Measurements from ENCODE around the gene CD300LG.
A peak's percentile ranks its signal among the peaks of the same experiment; 100 is the strongest.
"Not testable (repeated sequence)": the region's sequence is repeated elsewhere in the genome, so short reads cannot be mapped to it uniquely, and the experiment has no call there.

CD300LG gene

DNA sequence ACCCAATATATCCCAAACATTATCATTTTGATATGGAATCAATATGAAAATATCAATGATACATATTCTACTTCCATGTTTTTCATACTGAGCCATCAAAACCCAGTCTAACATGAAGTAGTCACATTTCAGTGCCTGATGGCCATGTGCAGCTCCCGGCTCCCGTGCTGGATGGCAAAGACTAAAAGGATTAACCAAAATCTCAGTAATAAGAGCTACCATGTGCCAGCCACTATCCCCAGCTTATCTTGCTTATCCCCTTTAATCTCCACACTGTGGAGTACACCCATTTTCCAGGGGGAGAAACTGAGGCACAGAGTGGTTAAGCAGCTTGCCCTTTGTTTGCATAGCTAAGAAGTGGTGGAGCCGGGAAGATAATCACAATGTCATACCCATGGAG is 9.2 kb downstream of the CD300LG start:
- DNase-seq, result no peak

DNA sequence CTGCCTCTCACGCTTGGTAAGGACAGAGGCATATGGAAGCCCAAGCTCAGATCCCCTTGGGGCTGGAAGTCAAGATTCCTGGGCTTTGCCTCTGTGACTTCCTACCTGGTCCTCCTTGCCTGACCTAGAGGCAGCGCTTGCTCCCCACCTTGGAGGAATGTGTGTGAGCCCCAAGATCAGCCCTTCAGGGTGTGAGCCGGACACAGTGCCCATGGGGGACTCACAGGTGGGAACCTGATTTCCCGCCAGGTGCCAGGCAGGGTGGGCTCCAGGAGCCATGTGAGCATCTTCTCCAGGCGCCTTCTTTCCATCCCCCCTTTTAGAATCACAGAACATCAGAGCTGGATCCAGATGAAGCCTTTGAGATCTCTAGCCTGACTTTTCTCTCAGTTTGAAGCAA is 10.2 kb downstream of the CD300LG start:
- peak; percentile 19 for DNase-seq

DNA sequence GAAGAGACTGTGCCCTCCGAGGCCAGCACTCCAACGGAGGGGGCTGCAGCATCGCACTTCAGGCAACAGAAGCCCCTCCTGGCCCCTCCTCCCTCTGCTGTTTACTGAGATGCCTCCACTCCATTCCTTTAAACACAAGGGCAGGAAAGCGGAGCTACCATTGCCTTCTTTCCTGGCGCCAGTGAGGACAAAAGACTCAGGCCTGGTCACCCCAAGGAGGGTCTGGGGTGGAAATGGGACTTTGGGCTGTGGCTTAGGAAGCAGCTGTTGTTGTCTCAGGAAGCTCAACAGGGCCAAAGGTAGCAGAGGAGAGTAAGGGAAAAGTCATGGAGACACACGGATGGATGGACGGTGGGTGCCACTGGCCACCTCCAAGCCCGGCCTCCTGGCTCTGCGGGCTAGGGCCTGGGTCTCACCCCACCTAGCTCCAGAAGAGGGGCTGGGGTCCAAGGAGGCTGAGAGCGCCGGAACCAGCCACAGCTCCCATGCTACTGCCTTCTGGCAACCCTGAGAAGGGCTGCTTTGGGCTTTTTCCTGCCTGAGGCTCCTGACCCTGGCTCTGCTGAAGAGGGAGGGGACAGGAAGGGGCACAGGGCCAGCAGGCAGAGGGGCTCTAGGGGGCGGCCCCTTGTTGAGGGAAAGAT is 11.1 kb downstream of the CD300LG start:
- DNase-seq, result no peak

DNA sequence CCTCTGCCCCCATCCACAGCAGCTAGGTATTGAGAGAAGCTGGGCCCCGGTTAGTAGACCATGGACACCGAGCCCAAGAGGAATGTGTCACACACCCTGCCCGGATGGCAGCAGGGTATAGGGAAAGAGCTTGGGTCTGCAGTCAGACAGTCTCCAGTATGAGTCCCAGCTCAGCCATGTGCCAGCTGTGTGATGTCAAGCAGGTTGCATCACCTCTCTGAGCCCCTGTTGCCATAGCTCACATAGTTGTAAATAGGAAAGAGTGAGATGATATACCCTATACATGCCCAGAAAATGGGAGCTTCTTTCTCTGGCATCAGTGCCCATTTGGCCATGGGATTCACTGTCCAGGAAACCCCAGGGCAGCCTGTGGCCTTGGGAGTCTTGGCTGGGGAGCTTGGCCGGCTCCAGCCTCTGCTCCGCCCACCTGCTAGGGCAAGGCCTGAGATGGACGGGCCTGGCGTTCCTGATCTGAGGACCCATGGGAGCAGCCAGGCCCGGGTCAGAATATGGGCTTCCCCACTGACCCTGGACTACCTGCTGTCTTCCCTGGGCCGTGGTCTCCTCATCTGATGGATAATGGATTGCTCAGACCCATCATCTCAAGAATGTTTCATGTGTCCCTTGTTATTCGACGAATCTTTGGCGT is 13.2 kb downstream of the CD300LG start:
- DNase-seq, result no peak

DNA sequence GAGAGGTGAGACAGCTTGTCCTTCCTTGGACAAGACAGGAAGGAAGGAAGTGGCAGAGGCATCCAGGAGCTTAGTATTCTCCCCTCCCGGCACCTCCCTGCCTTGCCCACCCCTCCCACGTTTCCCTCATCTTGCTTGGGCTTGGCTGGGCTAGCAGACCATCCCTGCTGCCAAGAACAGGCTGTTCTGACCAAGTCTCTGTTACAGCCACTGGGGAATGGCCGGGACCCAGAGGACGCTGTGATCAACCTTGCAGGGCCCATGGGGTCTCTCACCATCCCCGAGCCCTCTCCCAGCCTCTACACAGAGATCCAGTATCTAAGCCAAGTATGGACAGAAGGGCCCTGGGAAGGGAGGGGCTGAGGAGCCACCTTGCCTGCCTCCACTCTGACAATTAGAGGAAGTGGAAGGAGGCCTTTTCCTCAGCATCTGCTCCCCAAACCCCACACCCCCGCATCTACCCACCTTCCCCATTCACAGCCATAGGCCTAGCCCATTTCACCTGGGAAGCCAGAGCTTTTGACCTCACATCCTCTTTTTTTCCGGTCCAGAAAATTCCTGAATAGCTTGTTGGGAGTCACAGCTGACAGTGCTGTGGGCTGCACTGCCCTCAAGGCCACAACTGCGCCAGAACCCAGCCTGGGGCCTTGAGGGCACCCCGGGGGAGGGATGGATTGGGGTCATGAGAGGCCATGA is 14.1 kb downstream of the CD300LG start:
- no peak for DNase-seq

DNA sequence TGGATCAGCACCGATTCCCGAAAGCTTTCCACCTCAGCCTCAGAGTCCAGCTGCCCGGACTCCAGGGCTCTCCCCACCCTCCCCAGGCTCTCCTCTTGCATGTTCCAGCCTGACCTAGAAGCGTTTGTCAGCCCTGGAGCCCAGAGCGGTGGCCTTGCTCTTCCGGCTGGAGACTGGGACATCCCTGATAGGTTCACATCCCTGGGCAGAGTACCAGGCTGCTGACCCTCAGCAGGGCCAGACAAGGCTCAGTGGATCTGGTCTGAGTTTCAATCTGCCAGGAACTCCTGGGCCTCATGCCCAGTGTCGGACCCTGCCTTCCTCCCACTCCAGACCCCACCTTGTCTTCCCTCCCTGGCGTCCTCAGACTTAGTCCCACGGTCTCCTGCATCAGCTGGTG is 15.0 kb downstream of the CD300LG start:
- no peak for DNase-seq

DNA sequence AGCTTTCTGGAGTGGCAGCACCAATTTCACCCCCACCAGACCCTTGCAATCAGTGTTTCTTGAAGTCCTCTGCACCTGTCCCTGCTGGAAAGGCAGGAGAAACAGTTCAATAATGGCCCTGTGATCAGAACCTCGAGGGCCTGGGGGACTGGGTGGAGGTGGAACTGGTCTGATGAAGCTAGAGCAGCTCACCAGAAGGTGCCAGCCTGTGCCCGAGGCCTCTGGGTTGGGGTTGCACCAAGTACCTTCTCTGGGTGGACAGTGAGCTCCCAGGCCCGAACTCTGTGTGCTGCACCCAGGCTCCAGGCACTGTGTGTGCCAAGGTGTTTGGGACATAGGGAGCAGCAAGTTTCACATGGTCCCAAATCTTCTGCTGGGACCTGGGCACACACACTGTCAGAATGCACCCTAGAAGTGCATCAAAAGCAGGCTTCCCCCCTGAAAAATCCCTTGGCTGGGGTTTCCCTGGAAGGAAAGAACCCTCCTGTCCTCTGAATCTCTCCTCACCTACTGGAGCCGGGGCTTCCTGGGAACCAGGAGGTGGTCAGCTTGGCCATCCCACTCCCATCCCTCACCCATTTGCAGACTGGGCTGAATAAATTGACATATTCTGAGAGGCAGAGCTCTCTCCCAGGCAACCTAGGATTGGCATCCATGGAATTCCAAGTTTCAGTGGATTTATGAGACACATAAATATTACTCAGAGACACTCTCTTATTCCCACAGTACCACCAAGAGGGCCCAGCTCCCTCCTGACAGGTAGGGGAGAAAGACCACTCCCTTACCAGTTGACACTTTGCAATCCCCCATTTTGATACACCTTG is 17.4 kb downstream of the CD300LG start:
- no peak for DNase-seq

DNA sequence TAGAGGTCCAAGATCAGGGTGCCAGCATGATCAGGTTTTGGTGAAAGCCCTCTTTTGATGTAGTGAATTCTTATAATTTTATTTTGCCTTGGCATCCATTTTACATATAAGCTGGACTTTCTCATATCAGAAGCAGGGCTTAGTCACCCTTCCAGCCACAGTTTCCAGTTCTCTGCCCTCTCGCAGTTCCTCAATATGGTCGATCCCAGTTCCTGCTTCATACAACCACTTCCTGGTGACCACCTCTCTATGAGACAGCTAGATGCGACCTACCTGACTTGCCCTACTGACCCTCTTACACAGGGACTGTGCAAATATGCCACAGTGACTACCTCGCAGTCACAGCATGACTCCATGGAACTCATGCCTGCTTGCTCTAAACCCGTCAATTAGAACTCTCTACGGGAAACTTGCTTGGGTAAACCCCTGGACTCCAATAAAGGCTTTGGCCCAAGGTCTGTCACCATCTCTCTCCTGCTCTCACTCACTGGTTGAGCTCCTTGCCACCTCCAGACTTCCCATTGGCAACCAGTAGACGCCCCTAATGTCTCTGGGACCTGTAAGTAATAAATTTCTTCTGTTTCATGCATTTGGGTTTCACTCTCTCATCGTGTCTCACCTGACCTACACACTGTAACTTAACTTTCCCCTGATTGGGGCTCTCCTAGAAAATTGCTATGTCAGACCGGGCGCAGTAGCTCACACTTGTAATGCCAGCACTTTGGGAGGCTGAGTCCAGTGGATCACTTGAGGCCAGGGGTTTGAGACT is 21.4 kb downstream of the CD300LG start:
- DNase-seq, result no peak

DNA sequence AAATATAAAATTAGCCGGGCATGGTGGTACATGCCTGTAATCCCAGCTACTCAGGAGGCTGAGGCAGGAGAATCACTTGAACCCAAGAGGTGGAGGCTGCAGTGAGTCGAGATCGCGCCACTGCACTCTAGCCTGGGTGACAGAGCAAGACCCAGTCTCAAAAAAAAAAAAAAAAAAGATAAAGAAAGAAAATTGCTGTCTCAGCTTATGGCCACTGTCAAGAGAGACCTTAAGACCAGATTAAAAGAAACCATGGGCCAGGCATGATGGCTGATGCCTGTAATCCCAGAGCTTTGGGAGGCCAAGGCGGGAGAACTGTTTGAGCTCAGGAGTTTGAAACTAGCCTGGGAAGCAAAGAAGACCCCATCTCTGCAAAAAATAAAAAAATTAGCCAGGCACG is 22.1 kb downstream of the CD300LG start:
- not testable (repeated sequence) for DNase-seq

DNA sequence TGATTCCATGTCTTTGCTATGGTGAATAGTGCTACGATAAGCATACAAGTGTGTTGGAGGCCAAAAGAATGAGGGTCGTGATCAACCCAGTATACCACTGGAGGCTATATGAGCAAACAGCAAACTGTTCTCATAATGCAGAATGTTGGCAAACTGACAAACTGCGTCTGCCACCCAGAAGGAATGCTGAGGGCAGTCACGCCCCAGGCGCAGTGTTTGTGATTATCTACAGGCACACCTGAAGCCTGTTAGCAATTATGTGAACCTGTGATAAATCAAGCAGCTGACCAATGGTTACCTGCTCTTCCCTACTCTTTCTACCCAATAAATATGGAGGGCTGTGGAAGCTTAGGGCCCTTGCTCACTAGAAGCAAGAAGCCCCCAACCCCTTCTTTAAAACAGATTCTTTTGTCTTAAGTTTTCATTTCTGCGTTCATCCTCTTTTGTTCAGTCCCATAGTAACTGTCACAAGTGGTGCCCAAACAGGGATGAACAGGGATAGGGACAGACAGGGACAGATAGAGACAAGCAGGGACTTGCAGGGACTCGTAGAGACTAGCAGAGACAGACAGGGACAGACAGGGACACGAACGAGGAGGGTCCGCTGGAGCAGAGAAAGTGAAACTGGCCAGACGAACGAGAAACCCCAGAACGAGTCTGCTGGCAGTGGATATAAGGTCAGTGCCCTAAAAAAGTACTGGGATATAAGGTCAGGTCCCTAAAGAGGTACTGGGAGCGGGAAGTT is 25.1 kb downstream of the CD300LG start:
- no peak for DNase-seq

DNA sequence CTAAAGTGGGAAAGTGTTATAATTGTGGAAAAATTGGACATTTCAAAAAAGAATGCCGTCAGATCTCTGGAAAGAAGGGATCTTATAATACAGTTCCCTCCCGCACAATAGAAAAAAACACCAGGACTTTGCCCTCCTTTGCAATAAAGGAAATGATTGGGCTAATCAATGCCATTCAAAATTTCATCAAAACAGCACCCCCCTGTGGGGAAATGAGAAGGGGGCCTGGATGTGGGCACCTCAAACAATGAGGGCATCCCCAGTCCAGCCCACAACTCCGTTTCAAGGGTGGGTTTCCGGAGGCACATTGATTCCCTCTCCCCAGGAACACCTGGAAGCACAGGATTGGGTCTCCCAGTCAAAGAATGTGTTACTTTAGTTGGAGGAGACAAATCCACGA is 26.1 kb downstream of the CD300LG start:
- DNase-seq, result no peak

DNA sequence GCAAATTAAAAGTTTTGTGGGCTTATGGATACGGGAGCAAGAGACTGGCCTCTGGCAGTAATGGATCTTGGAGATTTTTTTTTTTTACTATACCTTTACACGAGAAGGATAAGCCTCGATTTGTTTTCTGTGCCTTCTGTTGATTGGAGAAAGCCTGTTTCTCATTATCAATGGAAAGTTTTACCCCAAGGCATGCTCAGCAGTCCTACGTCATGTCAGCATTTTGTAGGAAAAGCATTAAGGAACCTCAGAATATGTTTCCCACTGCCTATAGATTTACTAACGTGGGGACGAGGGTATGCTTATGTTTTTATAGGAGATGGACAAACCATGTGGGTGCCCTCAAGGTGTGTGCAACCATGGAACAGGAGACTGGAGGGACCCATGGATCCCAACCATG is 26.8 kb downstream of the CD300LG start:
- DNase-seq, result no peak

DNA sequence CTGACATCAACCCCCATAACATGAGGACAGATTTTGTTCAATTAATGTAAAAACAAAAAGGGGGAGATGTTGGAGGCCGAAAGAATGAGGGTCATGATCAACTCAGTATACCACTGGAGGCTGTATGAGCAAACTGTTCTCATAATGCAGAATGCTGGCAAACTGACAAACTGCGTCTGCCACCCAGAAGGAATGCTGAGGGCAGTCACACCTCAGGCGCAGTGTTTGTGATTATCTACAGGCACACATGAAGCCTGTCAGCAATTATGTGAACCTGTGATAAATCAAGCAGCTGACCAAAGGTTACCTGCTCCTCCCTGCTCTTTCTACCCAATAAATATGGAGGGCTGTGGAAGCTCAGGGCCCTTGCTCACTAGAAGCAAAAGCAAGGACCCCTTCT is 27.3 kb downstream of the CD300LG start:
- no peak for DNase-seq

DNA sequence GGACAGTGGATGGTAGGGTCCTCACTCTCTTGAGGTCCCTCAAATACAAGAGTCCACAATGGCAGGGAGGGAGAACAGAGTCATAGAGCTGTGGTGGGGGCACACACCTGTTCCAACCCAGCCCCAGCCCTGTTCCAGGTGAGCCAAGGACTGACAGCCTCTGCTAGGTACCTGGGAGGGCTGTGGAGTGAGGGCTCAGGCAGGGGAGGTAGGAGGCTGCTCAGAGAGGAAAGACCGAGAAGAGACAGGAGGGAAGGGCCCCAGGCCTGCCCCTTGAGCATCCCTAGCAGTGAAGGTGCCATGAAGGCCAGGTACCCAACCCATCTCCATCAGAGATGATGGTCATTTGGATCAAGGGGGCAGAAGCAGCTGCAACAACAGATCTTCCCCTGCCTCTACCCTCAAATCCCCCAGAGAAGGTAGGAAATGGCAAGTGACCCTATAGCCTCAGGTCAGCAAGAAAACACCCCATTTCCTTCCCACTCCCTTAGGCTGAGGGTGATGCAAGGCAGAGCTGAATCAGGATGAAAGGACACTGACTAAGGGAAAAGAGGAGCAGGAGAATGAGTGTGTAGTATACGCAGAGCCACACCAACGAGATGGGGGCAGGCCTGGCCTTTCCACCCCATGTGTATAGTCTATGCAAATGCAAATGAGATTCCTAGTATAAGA is 28.6 kb downstream of the CD300LG start:
- no peak for DNase-seq

DNA sequence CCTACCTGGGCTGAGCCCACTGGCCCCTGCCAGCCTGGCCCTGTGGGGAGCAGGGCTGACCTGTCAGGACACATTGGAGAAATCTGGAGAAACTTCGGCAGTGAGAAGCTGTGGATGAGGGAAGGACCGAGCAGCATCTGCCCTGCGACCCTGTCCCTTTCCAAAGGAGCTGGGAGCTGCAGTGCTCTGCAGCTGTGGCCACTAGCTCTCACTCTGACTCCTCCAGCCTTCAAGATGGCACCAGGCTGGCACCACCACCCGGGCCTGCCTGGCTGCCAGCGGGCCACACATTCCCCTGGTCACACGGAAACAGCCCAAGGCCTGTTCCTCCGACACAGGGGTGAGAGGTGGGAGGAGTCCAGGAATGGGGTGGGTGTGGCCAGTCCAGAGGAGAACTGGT is 30.1 kb downstream of the CD300LG start:
- DNase-seq, result no peak

DNA sequence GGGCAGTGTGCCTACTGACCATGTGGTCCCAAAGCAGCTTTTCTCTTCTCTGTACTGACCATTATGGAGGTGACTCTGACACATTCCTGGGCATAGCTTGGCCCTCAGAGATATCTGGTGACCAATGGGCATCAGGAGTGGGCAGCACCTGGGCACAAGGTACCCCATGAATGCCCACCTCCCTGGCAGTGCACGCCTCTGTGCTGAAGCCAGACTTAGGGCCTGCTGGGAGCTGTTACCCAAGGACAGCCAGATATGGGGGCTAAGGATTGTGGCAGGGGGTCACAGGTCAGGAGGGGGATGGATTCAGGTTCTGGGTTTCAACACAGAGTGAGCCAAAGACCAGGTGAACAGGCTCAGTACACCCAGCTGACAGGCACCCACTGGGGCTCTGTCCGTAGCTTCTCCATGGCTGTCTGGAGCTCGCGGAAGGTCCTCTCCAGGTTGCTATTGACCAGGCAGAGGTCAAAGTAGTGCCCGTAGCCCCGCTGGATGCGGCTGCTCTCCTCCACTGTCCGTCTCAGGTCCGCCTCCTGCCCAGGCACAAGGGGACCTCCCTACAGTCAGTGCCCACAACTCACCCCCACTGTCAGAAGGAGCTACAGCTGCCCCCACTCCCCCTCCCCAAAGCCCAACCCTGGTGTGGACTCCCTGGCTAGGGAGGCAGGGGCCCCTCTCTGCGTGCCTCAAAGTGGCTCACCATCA is 30.6 kb downstream of the CD300LG start:
- no peak for DNase-seq

DNA sequence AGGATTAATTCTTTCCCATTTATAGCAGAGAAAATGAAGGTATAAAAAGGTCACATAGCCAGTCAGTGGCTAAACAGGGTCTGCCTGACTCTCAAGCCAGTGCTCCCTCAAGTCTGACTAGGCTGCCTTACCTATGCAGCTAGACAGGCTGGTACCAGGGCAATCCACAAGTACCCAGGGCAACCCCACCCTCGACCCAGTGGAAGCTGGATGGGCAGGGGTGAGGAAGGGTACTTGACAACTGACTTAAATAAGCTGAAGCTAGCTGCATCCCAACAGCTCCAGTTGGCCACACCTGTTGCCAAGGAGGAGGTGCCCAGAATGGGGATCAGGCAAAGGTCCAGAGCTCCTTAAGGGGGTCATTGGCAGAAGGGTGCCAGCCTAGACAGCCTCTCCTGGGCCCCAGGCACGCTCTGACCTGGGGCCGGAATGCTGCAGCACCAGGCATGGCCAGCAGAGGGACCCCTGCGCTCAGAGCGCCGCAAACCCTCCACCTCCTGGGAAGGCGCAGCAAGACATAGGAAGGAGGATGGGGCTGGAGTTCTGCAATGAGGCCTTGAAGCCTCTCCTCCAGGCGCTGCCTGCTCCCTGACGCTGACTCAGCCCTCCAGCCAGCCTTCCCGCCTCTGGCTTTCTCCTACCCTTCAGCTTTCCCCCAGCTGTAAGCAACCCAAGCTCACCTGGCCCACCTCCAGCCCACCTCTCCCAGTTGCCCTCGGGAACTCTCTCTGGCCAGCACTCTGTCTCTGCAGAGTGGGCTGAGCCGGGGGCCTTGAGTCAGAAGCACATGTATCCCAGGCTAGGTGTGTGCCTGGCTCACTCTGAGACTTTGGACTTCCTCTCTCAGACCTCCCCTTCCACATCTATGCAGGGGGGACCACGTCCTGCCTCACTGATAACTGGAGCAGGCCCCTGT is 31.5 kb downstream of the CD300LG start:
- peak; percentile 88 for DNase-seq

DNA sequence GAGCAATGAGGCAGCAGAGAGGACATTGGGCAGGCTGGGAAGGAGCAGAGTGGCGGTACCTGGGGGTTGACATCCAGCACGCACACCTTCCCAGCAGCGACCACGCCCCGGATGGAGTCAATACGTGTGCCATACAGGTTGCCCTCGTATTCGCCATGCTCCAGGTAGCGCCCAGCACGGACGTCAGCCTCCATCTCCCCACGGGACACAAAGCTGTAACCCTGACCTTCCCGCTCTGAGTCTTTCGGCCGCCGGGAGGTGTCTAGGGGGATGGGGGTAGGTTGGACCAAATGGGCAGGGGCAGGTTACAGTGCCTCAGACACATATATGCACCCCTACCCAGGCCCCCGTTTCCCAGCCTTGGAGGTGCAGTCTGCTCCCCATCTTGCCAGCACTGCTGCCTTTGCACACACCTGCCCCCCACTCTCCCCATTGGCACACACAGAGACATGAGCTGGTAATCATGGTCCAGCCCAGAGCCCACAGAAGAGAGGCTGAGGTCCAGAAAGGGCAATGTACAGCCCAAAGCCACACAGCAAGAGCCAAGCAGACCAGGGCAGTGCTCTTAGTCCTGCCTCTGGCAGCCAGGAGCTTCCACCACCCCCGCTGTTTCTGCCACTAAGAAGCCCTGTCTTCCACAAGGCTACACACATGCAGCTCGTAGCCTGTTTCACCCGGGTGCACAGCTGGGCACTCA is 32.9 kb downstream of the CD300LG start:
- DNase-seq, result no peak

DNA sequence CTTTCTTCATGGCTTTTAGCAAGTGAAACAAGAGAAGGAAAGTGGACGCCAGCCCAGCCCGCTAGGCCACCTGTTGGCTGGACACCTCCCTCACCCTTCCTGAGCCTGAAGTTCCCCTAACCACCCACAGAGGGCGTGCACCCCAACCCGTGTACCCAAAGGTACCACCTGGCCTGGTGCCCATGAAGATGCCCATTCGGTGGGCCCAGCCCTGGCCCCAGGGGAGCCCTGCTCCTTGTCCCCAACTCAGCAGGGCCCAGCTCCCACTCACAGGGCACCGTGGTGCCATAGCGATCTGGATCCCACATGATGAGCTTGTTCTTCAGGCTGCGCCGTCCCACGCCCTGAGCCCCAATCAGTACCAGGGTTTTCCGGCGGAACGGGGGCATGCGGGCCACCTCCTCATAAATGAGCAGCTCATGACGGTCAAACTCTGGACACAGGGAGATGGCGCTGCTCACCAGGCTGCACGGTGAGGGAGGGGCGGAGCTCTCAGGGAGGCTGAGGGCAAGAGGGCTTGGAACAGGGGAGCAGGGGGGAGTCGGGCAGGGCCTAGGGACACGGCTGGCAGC is 33.5 kb downstream of the CD300LG start:
- peak; percentile 83 for DNase-seq

Data from DMS53 (cell line).